Measurements from ENCODE around the gene RPAP3.

Gene RPAP3

GRCh38 chr12:47634127-47634526 is 71.7 kb downstream of the RPAP3 start:
- no peak for TF ChIP-seq CTCF (conservative IDR thresholded peaks at IDR 0.05; ENCODE audit: low read depth, low read length)
- H3K4me3 ChIP-seq (ENCODE audit: low read length), result no peak overlapping the region
- no peak for DNase-seq (ENCODE audit: low read depth)

- TF ChIP-seq CTCF (conservative IDR thresholded peaks at IDR 0.05; ENCODE audit: low read depth, low read length), result no peak
- DNase-seq (ENCODE audit: low read depth), result no peak
- no peak overlapping the region for H3K4me3 ChIP-seq (ENCODE audit: low read length)
Measured at GRCh38 chr12:47621960-47622359, 83.9 kb downstream of the RPAP3 start.

GRCh38 chr12:47617476-47617875 is 88.4 kb downstream of the RPAP3 start:
- DNase-seq (ENCODE audit: low read depth), result no peak
- no peak for TF ChIP-seq CTCF (conservative IDR thresholded peaks at IDR 0.05; ENCODE audit: low read depth, low read length)
- H3K4me3 ChIP-seq (ENCODE audit: low read length), result no peak overlapping the region

GRCh38 chr12:47616440-47616839 is 89.4 kb downstream of the RPAP3 start:
- no peak for TF ChIP-seq CTCF (conservative IDR thresholded peaks at IDR 0.05; ENCODE audit: low read depth, low read length)
- no peak for DNase-seq (ENCODE audit: low read depth)
- H3K4me3 ChIP-seq (ENCODE audit: low read length), result no peak overlapping the region

GRCh38 chr12:47615711-47616110 is 90.1 kb downstream of the RPAP3 start:
- no peak overlapping the region for H3K4me3 ChIP-seq (ENCODE audit: low read length)
- TF ChIP-seq CTCF (conservative IDR thresholded peaks at IDR 0.05; ENCODE audit: low read depth, low read length), result no peak
- no peak for DNase-seq (ENCODE audit: low read depth)

- DNase-seq (ENCODE audit: low read depth), result no peak
- TF ChIP-seq CTCF (conservative IDR thresholded peaks at IDR 0.05; ENCODE audit: low read depth, low read length), result no peak
- no peak overlapping the region for H3K4me3 ChIP-seq (ENCODE audit: low read length)
Measured at GRCh38 chr12:47614521-47614920, 91.3 kb downstream of the RPAP3 start.

GRCh38 chr12:47612953-47613352 is 92.9 kb downstream of the RPAP3 start:
- no peak overlapping the region for H3K4me3 ChIP-seq (ENCODE audit: low read length)
- no peak for DNase-seq (ENCODE audit: low read depth)
- TF ChIP-seq CTCF (conservative IDR thresholded peaks at IDR 0.05; ENCODE audit: low read depth, low read length), result no peak
